Raji (cell line): ENCODE measurements around the gene C16orf92.

Source experiments
- POLR2A ChIP-seq: IDR thresholded peaks from 2 replicates; pipeline ENCODE4 v1.6.1; 2011; ENCODE audit warnings: low read depth, low read length, control low read depth; ENCODE audit not compliant: insufficient read depth

C16orf92 gene

GRCh38 chr16:29995324-29995910 lies 27.6 kb upstream of the C16orf92 start, which contains the start of gene HIRIP3:
TSS of gene HIRIP3 (minus strand) at chr16:29995617. CDS start at chr16:29995605, 12 bp downstream.
- TF ChIP-seq POLR2A: peak; percentile 88

- peak; percentile 74 for TF ChIP-seq POLR2A
Observed at GRCh38 chr16:29995911-29996765, 26.9 kb upstream of the C16orf92 start, which contains the start of gene INO80E. TSS of gene INO80E (plus strand) at chr16:29996241. CDS start at chr16:29996311, 70 bp downstream.

GRCh38 chr16:29996766-29997250 lies 26.2 kb upstream of the C16orf92 start:
- no peak for TF ChIP-seq POLR2A

- no peak for TF ChIP-seq POLR2A
Observed at GRCh38 chr16:29999605-30000004, 23.4 kb upstream of the C16orf92 start.

GRCh38 chr16:30000735-30001631 lies 22.0 kb upstream of the C16orf92 start:
- no peak for TF ChIP-seq POLR2A

- no peak for TF ChIP-seq POLR2A
Observed at GRCh38 chr16:30002614-30003346, 20.2 kb upstream of the C16orf92 start.

GRCh38 chr16:30003670-30004423 lies 19.2 kb upstream of the C16orf92 start:
- TF ChIP-seq POLR2A: no peak

GRCh38 chr16:30004424-30004776 lies 18.6 kb upstream of the C16orf92 start:
- TF ChIP-seq POLR2A: no peak

GRCh38 chr16:30004811-30005242 lies 18.2 kb upstream of the C16orf92 start:
- TF ChIP-seq POLR2A: no peak

- no peak for TF ChIP-seq POLR2A
Observed at GRCh38 chr16:30005341-30006094, 17.5 kb upstream of the C16orf92 start.

GRCh38 chr16:30006095-30006473 lies 16.9 kb upstream of the C16orf92 start:
- TF ChIP-seq POLR2A: no peak

GRCh38 chr16:30006659-30007377 lies 16.2 kb upstream of the C16orf92 start:
- no peak for TF ChIP-seq POLR2A
